BLaER1 treated with 17β-estradiol and CSF1 and Interleukin-3, amounts not matched to agents 10 nM and 100 nM (cell line): Measurements from ENCODE around the gene TNFAIP8L1.
A peak's percentile ranks its signal among the peaks of the same experiment; 100 is the strongest.

ENCODE experiments used
- H3K27ac ChIP-seq, 11 experiments: shearing (Covaris generic); formaldehyde crosslinking; 2 replicates each; pipeline ENCODE4 v1.8.1; 2022
- H3K27me3 ChIP-seq, 11 experiments: shearing (Covaris generic); formaldehyde crosslinking; 2 replicates each; pipeline ENCODE4 v1.8.1; 2022
- H3K36me3 ChIP-seq, 11 experiments: shearing (Covaris generic); formaldehyde crosslinking; 2 replicates each; pipeline ENCODE4 v1.8.1; 2022
- H3K4me1 ChIP-seq, 10 experiments: shearing (Covaris generic); formaldehyde crosslinking; 2 replicates each; pipeline ENCODE4 v1.8.1; 2022
- H3K4me2 ChIP-seq, 11 experiments: shearing (Covaris generic); formaldehyde crosslinking; 2 replicates each; pipeline ENCODE4 v1.8.1; 2022
- H3K4me3 ChIP-seq, 10 experiments: shearing (Covaris generic); formaldehyde crosslinking; 2 replicates each; pipeline ENCODE4 v1.8.1; 2022
- H3K9ac ChIP-seq, 11 experiments: shearing (Covaris generic); formaldehyde crosslinking; 2 replicates each; pipeline ENCODE4 v1.8.1; 2022
- H3K9me3 ChIP-seq, 11 experiments: shearing (Covaris generic); formaldehyde crosslinking; replicated peaks in 1 of 11; 2 replicates each; pipeline ENCODE4 v1.8.1; 2022
- H4K20me1 ChIP-seq, 11 experiments: shearing (Covaris generic); formaldehyde crosslinking; 2 replicates each; pipeline ENCODE4 v1.8.1; 2022
- Cebpa-rat ChIP-seq, 11 experiments: shearing (Covaris generic); IDR thresholded peaks; 2 replicates each; pipeline ENCODE4 v1.8.1; 2022

Gene TNFAIP8L1

GRCh38 chr19:4622695-4623421 is 16.5 kb upstream of the TNFAIP8L1 start:
- no peak overlapping the region for H3K4me3 ChIP-seq
- peak overlapping the region in 8 of 11 experiments; percentile 5 to 59 (median 43); a peak in 14 of 22 replicates for H3K4me2 ChIP-seq
- H3K9me3 ChIP-seq, result no peaks in the 10 kb centered on the region; a peak in 1 of 22 replicates
- no peaks in the 10 kb centered on the region for H3K27me3 ChIP-seq
- TF ChIP-seq Cebpa-rat (IDR thresholded peaks at IDR 0.05), result no peak
- no peaks in the 10 kb centered on the region for H4K20me1 ChIP-seq
- H3K36me3 ChIP-seq, result no peaks in the 10 kb centered on the region
- no peak overlapping the region for H3K27ac ChIP-seq
- H3K9ac ChIP-seq, result no peak overlapping the region
- peaks cover 10 to 53% (median 48%) of the 10 kb centered on the region in 10 experiments for H3K4me1 ChIP-seq

GRCh38 chr19:4624301-4624700 is 15.0 kb upstream of the TNFAIP8L1 start:
- Histone ChIP-seq H3K9me3 (no peaks in the 10 kb centered on the region; a peak in 1 of 22 replicates), H3K36me3 (no peaks in the 10 kb centered on the region), H3K4me2 (0 out of 22 replicates have a peak overlapping the region, but pooled peaks of 1 of the 11 experiments have one; percentile 1), H3K9ac (no peak overlapping the region), H3K27ac (0 out of 22 replicates have a peak overlapping the region, but pooled peaks of 1 of the 11 experiments have one; percentile 7), H3K4me1 (peaks cover 10 to 50% (median 45%) of the 10 kb centered on the region in 10 experiments), H3K4me3 (no peak overlapping the region), H4K20me1 (no peaks in the 10 kb centered on the region), H3K27me3 (no peaks in the 10 kb centered on the region)
- TF ChIP-seq Cebpa-rat (IDR thresholded peaks at IDR 0.05), result no peak

GRCh38 chr19:4624733-4625362 is 14.5 kb upstream of the TNFAIP8L1 start:
- Histone ChIP-seq H3K9me3 (no peaks in the 10 kb centered on the region; a peak in 1 of 22 replicates), H3K4me1 (peaks cover 10 to 45% (median 40%) of the 10 kb centered on the region in 10 experiments), H3K4me2 (0 out of 22 replicates have a peak overlapping the region, but pooled peaks of 1 of the 11 experiments have one; percentile 1), H3K4me3 (no peak overlapping the region), H4K20me1 (no peaks in the 10 kb centered on the region), H3K36me3 (no peaks in the 10 kb centered on the region), H3K9ac (no peak overlapping the region), H3K27ac (0 out of 22 replicates have a peak overlapping the region, but pooled peaks of 1 of the 11 experiments have one; percentile 7), H3K27me3 (no peaks in the 10 kb centered on the region)
- no peak for TF ChIP-seq Cebpa-rat (IDR thresholded peaks at IDR 0.05)

- TF ChIP-seq Cebpa-rat (IDR thresholded peaks at IDR 0.05), result no peak
These were observed 6.0 kb upstream of the TNFAIP8L1 start for GRCh38 chr19:4633140-4633967.

GRCh38 chr19:4635754-4636116 is 3.6 kb upstream of the TNFAIP8L1 start:
- Histone ChIP-seq H3K36me3 (no peaks in the 10 kb centered on the region), H4K20me1 (peaks cover 0 to 5% (median 0%) of the 10 kb centered on the region in 11 experiments; a peak in 6 of 22 replicates), H3K27ac (peak overlapping the region; percentile 44 to 80 (median 69); a peak in 18 of 22 replicates), H3K9ac (peak overlapping the region; percentile 66 to 78 (median 75)), H3K4me2 (peak overlapping the region; percentile 75 to 94 (median 88)), H3K4me3 (peak overlapping the region; percentile 47 to 68 (median 52); a peak in 19 of 20 replicates), H3K9me3 (no peaks in the 10 kb centered on the region), H3K27me3 (no peaks in the 10 kb centered on the region), H3K4me1 (peaks cover 44 to 73% (median 65%) of the 10 kb centered on the region in 10 experiments)
- TF ChIP-seq Cebpa-rat (IDR thresholded peaks at IDR 0.05), result no peak

More at GRCh38 chr19:4633140-4633967, 6.0 kb upstream of the TNFAIP8L1 start:
- H3K27ac ChIP-seq, result peak overlapping the region in 9 of 11 experiments; percentile 29 to 80 (median 69); a peak in 16 of 22 replicates
- H3K4me3 ChIP-seq, result no peak overlapping the region
- no peaks in the 10 kb centered on the region for H4K20me1 ChIP-seq
- no peaks in the 10 kb centered on the region for H3K9me3 ChIP-seq
- H3K9ac ChIP-seq, result peak overlapping the region in 6 of 11 experiments; percentile 46 to 68 (median 66); a peak in 10 of 22 replicates
- H3K27me3 ChIP-seq, result no peaks in the 10 kb centered on the region
- H3K36me3 ChIP-seq, result no peaks in the 10 kb centered on the region
- H3K4me1 ChIP-seq, result peaks cover 27 to 58% (median 47%) of the 10 kb centered on the region in 10 experiments
- peak overlapping the region in 8 of 11 experiments; percentile 61 to 87 (median 76); a peak in 15 of 22 replicates for H3K4me2 ChIP-seq

- no peaks in the 10 kb centered on the region for H3K27me3 ChIP-seq
- peak overlapping the region; percentile 47 to 68 (median 52); a peak in 19 of 20 replicates for H3K4me3 ChIP-seq
- H3K9ac ChIP-seq, result peak overlapping the region; percentile 66 to 78 (median 75)
- H4K20me1 ChIP-seq, result peaks cover 0 to 10% (median 0%) of the 10 kb centered on the region in 11 experiments; a peak in 7 of 22 replicates
- peaks cover 49 to 78% (median 70%) of the 10 kb centered on the region in 10 experiments for H3K4me1 ChIP-seq
- peak overlapping the region; percentile 44 to 80 (median 69); a peak in 19 of 22 replicates for H3K27ac ChIP-seq
- no peaks in the 10 kb centered on the region for H3K9me3 ChIP-seq
- peak overlapping the region; percentile 75 to 94 (median 88) for H3K4me2 ChIP-seq
- H3K36me3 ChIP-seq, result peaks cover 0 to 4% (median 0%) of the 10 kb centered on the region in 11 experiments; a peak in 1 of 22 replicates
- TF ChIP-seq Cebpa-rat (IDR thresholded peaks at IDR 0.05), result no peak
These were observed 3.1 kb upstream of the TNFAIP8L1 start for GRCh38 chr19:4636151-4636717.

GRCh38 chr19:4636761-4637160 is 2.6 kb upstream of the TNFAIP8L1 start:
- Histone ChIP-seq H3K4me2 (peak overlapping the region; percentile 75 to 94 (median 88)), H3K4me1 (peaks cover 49 to 82% (median 71%) of the 10 kb centered on the region in 10 experiments), H3K4me3 (peak overlapping the region in 7 of 10 experiments; percentile 47 to 68 (median 53); a peak in 7 of 20 replicates), H3K27me3 (no peaks in the 10 kb centered on the region), H3K36me3 (peaks cover 0 to 5% (median 0%) of the 10 kb centered on the region in 11 experiments; a peak in 1 of 22 replicates), H3K9me3 (no peaks in the 10 kb centered on the region), H3K27ac (peak overlapping the region in 10 of 11 experiments; percentile 22 to 86 (median 70); a peak in 17 of 22 replicates), H4K20me1 (peaks cover 0 to 12% (median 0%) of the 10 kb centered on the region in 11 experiments; a peak in 7 of 22 replicates), H3K9ac (peak overlapping the region; percentile 66 to 78 (median 75))
- TF ChIP-seq Cebpa-rat (IDR thresholded peaks at IDR 0.05), result no peak

- Histone ChIP-seq H3K36me3 (peaks cover 0 to 5% (median 0%) of the 10 kb centered on the region in 11 experiments; a peak in 2 of 22 replicates), H3K4me1 (peaks cover 53 to 80% (median 75%) of the 10 kb centered on the region in 10 experiments)
These were observed 999 bp upstream of the TNFAIP8L1 start for GRCh38 chr19:4638317-4638716.

More at GRCh38 chr19:4638317-4638716, 999 bp upstream of the TNFAIP8L1 start:
- peak overlapping the region; percentile 57 to 78 (median 74) for H3K9ac ChIP-seq
- no peaks in the 10 kb centered on the region for H3K9me3 ChIP-seq
- TF ChIP-seq Cebpa-rat (IDR thresholded peaks at IDR 0.05), result no peak
- H4K20me1 ChIP-seq, result peaks cover 0 to 15% (median 0%) of the 10 kb centered on the region in 11 experiments; a peak in 7 of 22 replicates
- H3K27ac ChIP-seq, result peak overlapping the region; percentile 72 to 87 (median 82)
- peak overlapping the region; percentile 68 to 94 (median 87) for H3K4me2 ChIP-seq
- H3K4me3 ChIP-seq, result peak overlapping the region in 7 of 10 experiments; percentile 1 to 42 (median 36); a peak in 9 of 20 replicates
- H3K27me3 ChIP-seq, result no peaks in the 10 kb centered on the region
